Measurements from ENCODE around the gene CCR8.

GRCh38 chr3:39372833-39373232 lies 43.3 kb downstream of the CCR8 start:
- TF ChIP-seq, protein P1, sequence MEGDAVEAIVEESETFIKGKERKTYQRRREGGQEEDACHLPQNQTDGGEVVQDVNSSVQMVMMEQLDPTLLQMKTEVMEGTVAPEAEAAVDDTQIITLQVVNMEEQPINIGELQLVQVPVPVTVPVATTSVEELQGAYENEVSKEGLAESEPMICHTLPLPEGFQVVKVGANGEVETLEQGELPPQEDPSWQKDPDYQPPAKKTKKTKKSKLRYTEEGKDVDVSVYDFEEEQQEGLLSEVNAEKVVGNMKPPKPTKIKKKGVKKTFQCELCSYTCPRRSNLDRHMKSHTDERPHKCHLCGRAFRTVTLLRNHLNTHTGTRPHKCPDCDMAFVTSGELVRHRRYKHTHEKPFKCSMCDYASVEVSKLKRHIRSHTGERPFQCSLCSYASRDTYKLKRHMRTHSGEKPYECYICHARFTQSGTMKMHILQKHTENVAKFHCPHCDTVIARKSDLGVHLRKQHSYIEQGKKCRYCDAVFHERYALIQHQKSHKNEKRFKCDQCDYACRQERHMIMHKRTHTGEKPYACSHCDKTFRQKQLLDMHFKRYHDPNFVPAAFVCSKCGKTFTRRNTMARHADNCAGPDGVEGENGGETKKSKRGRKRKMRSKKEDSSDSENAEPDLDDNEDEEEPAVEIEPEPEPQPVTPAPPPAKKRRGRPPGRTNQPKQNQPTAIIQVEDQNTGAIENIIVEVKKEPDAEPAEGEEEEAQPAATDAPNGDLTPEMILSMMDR (IDR thresholded peaks at IDR 0.05): no peak
- no peak for TF ChIP-seq ZFX (IDR thresholded peaks at IDR 0.05; ENCODE audit: borderline replicate concordance)

All from 22Rv1 (cell line).